ENCODE data around the gene RYR2. TPM values are rescaled to one million over a fixed set of nuclear protein-coding genes. Genes with fewer than 3 reads are reported as not detected.

The RYR2 gene
- total RNA-seq, 1 donor from 2014 or later = 5.4 TPM

GRCh38 chr1:237007147-237007881 lies 34.7 kb upstream of the RYR2 start:
- no peaks in the 10 kb centered on the region for H3K36me3 Mint-ChIP-seq (ENCODE audit: low read depth, unreplicated experiment)
- TF ChIP-seq CTCF (IDR thresholded peaks at IDR 0.05; ENCODE audit: unreplicated experiment) = no peak
- H3K4me1 Mint-ChIP-seq (ENCODE audit: unreplicated experiment) = no peaks in the 10 kb centered on the region
- H3K27ac Mint-ChIP-seq (ENCODE audit: unreplicated experiment) = no peak overlapping the region
- no peak overlapping the region for H3K4me3 Mint-ChIP-seq (ENCODE audit: unreplicated experiment)
- peaks cover 2% of the 10 kb centered on the region for H3K27me3 Mint-ChIP-seq (ENCODE audit: unreplicated experiment)
- DNase-seq (ENCODE audit: low spot score) = no peak
- H3K9me3 Mint-ChIP-seq (ENCODE audit: unreplicated experiment) = no peaks in the 10 kb centered on the region

GRCh38 chr1:237009611-237010010 lies 32.4 kb upstream of the RYR2 start:
- H3K4me1 Mint-ChIP-seq (ENCODE audit: unreplicated experiment) = no peaks in the 10 kb centered on the region
- H3K27ac Mint-ChIP-seq (ENCODE audit: unreplicated experiment) = no peak overlapping the region
- no peaks in the 10 kb centered on the region for H3K27me3 Mint-ChIP-seq (ENCODE audit: unreplicated experiment)
- DNase-seq (ENCODE audit: low spot score) = no peak
- no peaks in the 10 kb centered on the region for H3K9me3 Mint-ChIP-seq (ENCODE audit: unreplicated experiment)
- TF ChIP-seq CTCF (IDR thresholded peaks at IDR 0.05; ENCODE audit: unreplicated experiment) = no peak
- no peak overlapping the region for H3K4me3 Mint-ChIP-seq (ENCODE audit: unreplicated experiment)
- no peaks in the 10 kb centered on the region for H3K36me3 Mint-ChIP-seq (ENCODE audit: low read depth, unreplicated experiment)

GRCh38 chr1:237011432-237011831 lies 30.6 kb upstream of the RYR2 start:
- Mint-ChIP-seq H3K27me3 (ENCODE audit: unreplicated experiment) (no peaks in the 10 kb centered on the region), H3K9me3 (ENCODE audit: unreplicated experiment) (no peaks in the 10 kb centered on the region), H3K27ac (ENCODE audit: unreplicated experiment) (no peak overlapping the region), H3K4me3 (ENCODE audit: unreplicated experiment) (no peak overlapping the region), H3K36me3 (ENCODE audit: low read depth, unreplicated experiment) (no peaks in the 10 kb centered on the region), H3K4me1 (ENCODE audit: unreplicated experiment) (no peaks in the 10 kb centered on the region)
- TF ChIP-seq CTCF (IDR thresholded peaks at IDR 0.05; ENCODE audit: unreplicated experiment) = no peak
- no peak for DNase-seq (ENCODE audit: low spot score)

GRCh38 chr1:237012361-237012760 lies 29.6 kb upstream of the RYR2 start:
- Mint-ChIP-seq H3K36me3 (ENCODE audit: low read depth, unreplicated experiment) (no peaks in the 10 kb centered on the region), H3K4me1 (ENCODE audit: unreplicated experiment) (no peaks in the 10 kb centered on the region), H3K27ac (ENCODE audit: unreplicated experiment) (no peak overlapping the region), H3K4me3 (ENCODE audit: unreplicated experiment) (no peak overlapping the region), H3K27me3 (ENCODE audit: unreplicated experiment) (no peaks in the 10 kb centered on the region), H3K9me3 (ENCODE audit: unreplicated experiment) (no peaks in the 10 kb centered on the region)
- no peak for TF ChIP-seq CTCF (IDR thresholded peaks at IDR 0.05; ENCODE audit: unreplicated experiment)
- no peak for DNase-seq (ENCODE audit: low spot score)

GRCh38 chr1:237012788-237013383 lies 29.1 kb upstream of the RYR2 start:
- Mint-ChIP-seq H3K4me3 (ENCODE audit: unreplicated experiment) (no peak overlapping the region), H3K36me3 (ENCODE audit: low read depth, unreplicated experiment) (no peaks in the 10 kb centered on the region), H3K27me3 (ENCODE audit: unreplicated experiment) (no peaks in the 10 kb centered on the region), H3K4me1 (ENCODE audit: unreplicated experiment) (no peaks in the 10 kb centered on the region), H3K9me3 (ENCODE audit: unreplicated experiment) (no peaks in the 10 kb centered on the region), H3K27ac (ENCODE audit: unreplicated experiment) (no peak overlapping the region)
- TF ChIP-seq CTCF (IDR thresholded peaks at IDR 0.05; ENCODE audit: unreplicated experiment) = no peak
- no peak for DNase-seq (ENCODE audit: low spot score)

Measured in endothelial cell (in vitro differentiated cells).